ENCODE results near the gene ADAMTS14.

- no peak for TF ChIP-seq POLR2A (IDR thresholded peaks at IDR 0.05; ENCODE audit: low read length)
- TF ChIP-seq GATA1 (IDR thresholded peaks at IDR 0.05; ENCODE audit: low read depth, low read length), result no peak
Observed at GRCh38 chr10:70730955-70731354, 58.6 kb downstream of the ADAMTS14 start.

Data from erythroblast (primary cell).